GM12875 (cell line): Measurements from ENCODE around the gene CUEDC1.
"Not testable (repeated sequence)": the region's sequence is repeated elsewhere in the genome, so short reads cannot be mapped to it uniquely, and the experiment has no call there.

Experiments used
- H3K4me3 ChIP-seq: one replicate; pipeline ENCODE4 v1.5.1; 2011; ENCODE audit warnings: low read depth, low read length, control low read depth
- CTCF ChIP-seq: IDR thresholded peaks from 2 replicates; pipeline ENCODE4 v1.5.1; 2011; ENCODE audit warnings: low read depth, mild to moderate bottlenecking, control low read depth, inconsistent platforms, low read length, moderate library complexity, borderline replicate concordance; ENCODE audit not compliant: insufficient read depth

Gene CUEDC1

GRCh38 chr17:57963149-57963511, 7.9 kb upstream of the CUEDC1 start:
- no peak for TF ChIP-seq CTCF
- H3K4me3 ChIP-seq = no peak overlapping the region

- H3K4me3 ChIP-seq = no peak overlapping the region
- TF ChIP-seq CTCF = no peak
These were observed 7.3 kb upstream of the CUEDC1 start for GRCh38 chr17:57962279-57963148.

- no peak for TF ChIP-seq CTCF
- H3K4me3 ChIP-seq = no peak overlapping the region
These were observed 4.7 kb upstream of the CUEDC1 start for GRCh38 chr17:57959929-57960328.

- not testable (repeated sequence) for H3K4me3 ChIP-seq
These were observed 3.2 kb upstream of the CUEDC1 start for GRCh38 chr17:57958391-57958790.

GRCh38 chr17:57957886-57958285, 2.7 kb upstream of the CUEDC1 start:
- H3K4me3 ChIP-seq = no peak overlapping the region
- TF ChIP-seq CTCF = no peak

- no peak overlapping the region for H3K4me3 ChIP-seq
- TF ChIP-seq CTCF = no peak
These were observed 2.1 kb upstream of the CUEDC1 start for GRCh38 chr17:57957120-57957850.

GRCh38 chr17:57956291-57957119, 1.3 kb upstream of the CUEDC1 start:
- TF ChIP-seq CTCF = no peak
- no peak overlapping the region for H3K4me3 ChIP-seq
